Activated CD4-positive, alpha-beta T cell treated with anti-CD3 and anti-CD28 coated beads, Interleukin-2, amount 10 ng/mL, durations not matched to agents 24 days and 14 days (primary cell): ENCODE results near the gene GFAP. TPM values are rescaled to one million over a fixed set of nuclear protein-coding genes. Genes with fewer than 3 reads are reported as not detected.
"Not testable (repeated sequence)": the region's sequence is repeated elsewhere in the genome, so short reads cannot be mapped to it uniquely, and the experiment has no call there.

ENCODE experiments used
- DNase-seq: peaks from one replicate; pipeline ENCODE4 v3.0.0; 2022
- H3K27ac Mint-ChIP-seq: one replicate; pipeline ENCODE4 v1.8.0; 2022; ENCODE audit warnings: mild to moderate bottlenecking, mixed read lengths
- H3K27me3 Mint-ChIP-seq: one replicate; pipeline ENCODE4 v1.8.0; 2022; ENCODE audit warnings: mixed read lengths
- H3K36me3 Mint-ChIP-seq: one replicate; pipeline ENCODE4 v1.8.0; 2022; ENCODE audit warnings: low read depth, mild to moderate bottlenecking, mixed read lengths
- H3K4me1 Mint-ChIP-seq: one replicate; pipeline ENCODE4 v1.8.0; 2021; ENCODE audit warnings: mixed read lengths
- H3K4me3 Mint-ChIP-seq: one replicate; pipeline ENCODE4 v1.8.0; 2022; ENCODE audit warnings: mild to moderate bottlenecking, moderate library complexity, mixed read lengths
- H3K9me3 Mint-ChIP-seq: one replicate; pipeline ENCODE4 v1.8.0; 2021; ENCODE audit warnings: mixed read lengths
- intact Hi-C: fragments of 100-400 bp; cut with micrococcal nuclease; formaldehyde crosslinking; loops from one replicate; pipeline ENCODE4 v1.15.1; 2023
- total RNA-seq: library from RNA; stranded (reverse); gene quantifications from 2 replicates; pipeline ENCODE4 v1.2.3, GENCODE V29; 2022

The GFAP gene
- not detected in 2 replicates for total RNA-seq

DNA sequence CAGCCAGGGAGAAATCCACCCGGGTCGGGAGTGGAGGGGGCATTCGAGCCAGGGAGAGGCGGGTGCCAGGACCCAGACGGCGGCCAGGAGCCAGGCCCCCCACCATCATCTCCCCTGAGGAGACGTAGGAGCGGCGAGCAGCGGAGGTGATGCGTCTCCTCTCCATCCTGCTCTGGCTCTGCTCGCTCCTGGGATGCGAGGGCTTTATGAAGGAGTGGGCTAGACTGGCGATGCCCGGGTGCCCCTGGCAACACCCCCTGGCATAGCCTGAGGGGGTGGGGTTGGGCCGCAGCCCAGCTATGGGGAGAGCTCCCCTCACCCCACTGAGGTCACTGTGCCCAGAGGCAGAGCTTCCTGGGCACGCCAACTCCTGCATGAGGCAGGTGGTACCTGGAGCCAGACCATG, at the start of gene GFAP:
Gene GFAP, minus strand, starts transcription at position 180 of the 406 bp plus-strand sequence. Its CDS starts 14 bp downstream, at position 166.
- H3K9me3 Mint-ChIP-seq, result no peaks in the 10 kb centered on the region
- intact Hi-C loops, result no loop called here

GRCh38 chr17:44961921-44962350, 46.6 kb upstream of the GFAP start:
- no peak for DNase-seq
- Mint-ChIP-seq H3K27ac (no peak overlapping the region), H3K36me3 (no peaks in the 10 kb centered on the region), H3K4me1 (peaks cover 9% of the 10 kb centered on the region), H3K9me3 (no peaks in the 10 kb centered on the region), H3K27me3 (peaks cover 65% of the 10 kb centered on the region), H3K4me3 (no peak overlapping the region)
- intact Hi-C loops, result no loop called here

More for the DNA sequence above, at the start of gene GFAP:
- no peak within 1 kb of the TSS for H3K4me3 Mint-ChIP-seq
- peaks cover 9% of the 10 kb centered on the region for H3K4me1 Mint-ChIP-seq
- no peak for DNase-seq
- H3K27me3 Mint-ChIP-seq, result peaks cover 41% of the 10 kb centered on the region
- H3K27ac Mint-ChIP-seq, result no peak within 1 kb of the TSS
- H3K36me3 Mint-ChIP-seq, result no peaks in the 10 kb centered on the region

DNA sequence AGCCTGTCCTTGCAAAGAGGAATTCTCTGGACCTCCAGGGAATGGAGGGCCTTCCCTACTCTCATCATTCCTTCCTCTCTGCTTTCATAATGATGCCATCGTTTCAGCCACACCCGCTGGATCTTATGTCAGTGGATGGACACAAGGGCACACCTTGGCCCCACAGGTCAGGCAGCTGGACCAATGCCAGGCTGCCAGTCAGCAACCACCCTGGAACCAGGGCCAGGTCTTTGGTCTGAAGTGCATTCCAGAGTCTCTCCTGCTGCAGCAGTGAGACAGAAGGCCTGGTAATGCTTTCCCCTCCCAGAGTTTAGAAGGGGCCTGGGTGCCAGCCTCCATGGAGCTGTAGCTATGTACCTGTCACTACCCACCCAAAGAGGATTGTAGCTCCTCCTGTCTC, 45.4 kb upstream of the GFAP start:
- intact Hi-C loops, result no loop called here
- no peak overlapping the region for H3K27ac Mint-ChIP-seq

DNA sequence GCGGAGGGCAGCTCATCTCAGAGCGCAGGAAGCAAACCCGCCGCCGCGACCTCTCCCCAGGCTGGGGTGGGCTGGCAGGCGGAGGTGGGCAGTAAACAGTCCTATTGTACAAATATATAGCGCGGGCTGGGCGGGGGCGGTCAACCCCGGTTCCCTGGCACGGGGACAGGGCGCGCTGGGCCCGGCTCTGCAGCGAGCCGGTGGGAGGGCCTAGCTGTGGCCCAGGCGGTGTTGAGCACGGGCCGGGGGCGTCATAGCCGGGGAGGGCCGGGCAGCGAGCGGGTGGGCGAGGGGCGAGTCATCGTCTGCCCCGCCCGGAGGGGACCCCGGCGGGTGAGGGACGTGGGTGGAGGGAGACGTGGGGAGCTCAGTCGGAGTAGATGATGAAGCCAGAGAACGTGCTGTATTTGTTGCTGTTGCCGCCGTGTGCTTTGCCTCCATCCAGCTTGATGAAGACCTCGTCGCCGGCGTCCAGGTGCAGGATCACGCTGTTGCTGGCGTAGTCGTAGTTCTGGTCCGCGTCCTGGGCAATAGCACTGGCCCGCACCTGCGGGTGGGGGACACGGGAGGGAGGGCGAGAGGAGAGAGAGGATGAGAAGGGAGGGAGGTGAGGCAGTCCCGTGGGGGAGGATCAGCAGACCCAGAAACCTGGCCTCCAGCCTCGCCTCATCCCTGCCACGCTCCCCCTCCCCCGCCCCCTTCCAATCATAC, 44.7 kb upstream of the GFAP start:
- Mint-ChIP-seq H3K36me3 (no peaks in the 10 kb centered on the region), H3K27me3 (peaks cover 66% of the 10 kb centered on the region), H3K27ac (no peak overlapping the region), H3K4me1 (peaks cover 4% of the 10 kb centered on the region), H3K9me3 (no peaks in the 10 kb centered on the region), H3K4me3 (peak overlapping the region; percentile 41)
- DNase-seq, result peak; percentile 53
- intact Hi-C loops, result no loop called here

More for the DNA sequence above, 45.4 kb upstream of the GFAP start:
- DNase-seq, result no peak
- Mint-ChIP-seq H3K9me3 (no peaks in the 10 kb centered on the region), H3K36me3 (no peaks in the 10 kb centered on the region), H3K4me1 (peaks cover 4% of the 10 kb centered on the region), H3K27me3 (peaks cover 65% of the 10 kb centered on the region), H3K4me3 (no peak overlapping the region)

GRCh38 chr17:44956998-44957981, 42.0 kb upstream of the GFAP start:
- peaks cover 4% of the 10 kb centered on the region for H3K4me1 Mint-ChIP-seq
- no peak overlapping the region for H3K4me3 Mint-ChIP-seq
- H3K27ac Mint-ChIP-seq, result no peak overlapping the region
- no peaks in the 10 kb centered on the region for H3K36me3 Mint-ChIP-seq
- intact Hi-C loops, result no loop called here
- peaks cover 48% of the 10 kb centered on the region for H3K27me3 Mint-ChIP-seq
- DNase-seq, result no peak
- H3K9me3 Mint-ChIP-seq, result no peaks in the 10 kb centered on the region

DNA sequence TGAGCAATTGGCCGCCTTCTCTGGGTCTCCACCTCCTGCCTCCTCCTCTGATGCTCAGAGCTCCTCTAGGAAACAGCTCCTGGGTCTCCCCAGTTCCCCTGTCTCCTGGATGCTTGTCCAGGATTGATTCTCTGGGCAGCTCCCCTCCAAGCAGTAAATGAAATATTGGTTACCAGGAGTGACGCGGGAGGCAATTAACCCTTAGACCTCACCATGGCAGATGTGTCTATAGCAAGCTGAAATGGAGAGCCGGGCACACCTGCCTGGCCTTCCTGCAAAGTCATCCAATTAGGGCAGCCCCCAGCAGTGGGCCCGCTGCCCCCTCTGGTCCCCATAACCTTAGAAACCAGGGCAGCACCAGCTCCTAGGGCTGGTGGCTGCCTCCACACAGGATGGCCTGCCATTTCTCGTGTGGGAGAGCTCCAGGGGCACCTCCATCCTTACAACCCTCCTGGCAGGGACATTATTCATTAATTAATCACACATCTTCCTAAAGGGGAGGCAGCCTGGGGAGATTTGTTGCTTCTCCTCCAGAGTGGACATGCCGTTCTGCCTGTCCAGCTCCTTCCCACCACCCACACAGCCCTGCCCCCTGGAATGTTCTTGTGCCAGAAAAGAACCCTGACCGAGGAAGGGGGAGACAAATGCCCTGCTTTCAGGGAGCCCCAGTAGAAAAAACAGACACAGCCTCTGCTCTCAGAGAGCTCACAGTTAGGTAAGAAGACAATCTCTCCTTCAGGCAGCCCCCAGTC, 40.5 kb upstream of the GFAP start:
- no peak for DNase-seq
- peaks cover 4% of the 10 kb centered on the region for H3K4me1 Mint-ChIP-seq
- H3K27ac Mint-ChIP-seq, result no peak overlapping the region
- H3K9me3 Mint-ChIP-seq, result no peaks in the 10 kb centered on the region
- intact Hi-C loops, result no loop called here
- H3K27me3 Mint-ChIP-seq, result peaks cover 44% of the 10 kb centered on the region
- H3K4me3 Mint-ChIP-seq, result no peak overlapping the region
- H3K36me3 Mint-ChIP-seq, result no peaks in the 10 kb centered on the region

DNA sequence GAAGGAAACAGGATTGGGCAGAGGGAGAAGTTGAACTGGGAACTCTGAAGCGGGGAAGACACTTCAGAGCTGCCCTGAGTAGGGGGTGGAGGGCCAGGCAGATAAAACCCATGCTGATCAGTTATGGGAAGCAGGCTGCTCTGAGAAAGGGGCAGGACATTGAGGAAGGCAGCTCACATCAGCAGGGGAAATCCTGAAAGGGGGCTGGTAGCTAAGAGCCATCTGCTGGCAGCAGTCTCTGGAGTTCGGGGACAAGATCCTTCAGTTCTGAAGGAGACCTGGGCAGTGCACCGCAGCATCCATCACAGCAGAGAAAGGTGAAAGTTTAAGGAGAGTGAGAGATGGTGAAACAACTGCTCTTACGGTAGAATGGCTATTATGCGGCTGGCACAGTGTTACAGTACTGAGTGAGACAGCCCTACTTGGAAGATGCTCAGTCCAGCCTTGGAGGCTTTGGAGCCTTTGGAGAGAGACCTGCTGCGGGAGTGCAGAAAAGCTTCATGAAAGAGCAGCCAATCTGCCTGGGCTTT, 37.7 kb upstream of the GFAP start:
- H3K4me1 Mint-ChIP-seq, result no peaks in the 10 kb centered on the region
- no peak overlapping the region for H3K27ac Mint-ChIP-seq
- no peaks in the 10 kb centered on the region for H3K9me3 Mint-ChIP-seq
- no peak for DNase-seq
- no peak overlapping the region for H3K4me3 Mint-ChIP-seq
- intact Hi-C loops, result no loop called here
- no peaks in the 10 kb centered on the region for H3K36me3 Mint-ChIP-seq
- H3K27me3 Mint-ChIP-seq, result peaks cover 29% of the 10 kb centered on the region

- intact Hi-C loops, result no loop called here
- no peaks in the 10 kb centered on the region for H3K9me3 Mint-ChIP-seq
- H3K4me1 Mint-ChIP-seq, result peaks cover 23% of the 10 kb centered on the region
- peaks cover 14% of the 10 kb centered on the region for H3K36me3 Mint-ChIP-seq
- peak overlapping the region; percentile 95 for H3K27ac Mint-ChIP-seq
- no peaks in the 10 kb centered on the region for H3K27me3 Mint-ChIP-seq
- peak overlapping the region; percentile 95 for H3K4me3 Mint-ChIP-seq
- DNase-seq, result no peak
Measured at GRCh38 chr17:44948315-44948795, 33.1 kb upstream of the GFAP start.

GRCh38 chr17:44947461-44948314, 32.4 kb upstream of the GFAP start, which contains the start of gene KIF18B:
Gene KIF18B, minus strand, starts transcription at chr17:44947773. Its CDS starts 11,429 bp downstream, at chr17:44936344.
- Mint-ChIP-seq H3K9me3 (no peaks in the 10 kb centered on the region), H3K36me3 (peaks cover 14% of the 10 kb centered on the region), H3K27ac (peak within 1 kb of the TSS; percentile 95), H3K4me3 (peak within 1 kb of the TSS; percentile 95), H3K4me1 (peaks cover 26% of the 10 kb centered on the region), H3K27me3 (no peaks in the 10 kb centered on the region)
- intact Hi-C loops, result loop anchor here (1.0 to 2.0 kb wide), 4 partner anchors 21 to 103 kb away; partner anchors contain the start of genes C1QL1, DCAKD and EFTUD2
- peak; percentile 98 for DNase-seq

DNA sequence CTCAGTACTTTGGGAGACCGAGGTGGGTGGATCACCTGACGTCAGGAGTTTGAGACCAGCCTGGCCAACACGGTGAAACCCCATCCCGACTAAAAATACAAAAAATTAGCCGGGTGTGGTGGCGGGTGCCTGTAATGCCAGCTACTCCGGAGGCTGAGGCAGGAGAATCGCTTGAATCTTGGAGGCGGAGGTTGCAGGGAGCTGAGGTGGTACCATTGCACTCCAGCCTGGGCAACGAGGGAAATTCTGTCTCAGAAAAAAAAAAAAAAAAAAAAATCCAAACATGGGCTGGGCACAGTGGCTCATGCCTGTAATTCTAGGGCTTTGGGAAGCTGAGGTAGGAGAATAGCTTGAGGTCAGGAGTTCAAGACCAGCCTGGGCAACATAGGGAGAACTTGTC, 30.4 kb upstream of the GFAP start:
- peaks cover 39% of the 10 kb centered on the region for H3K4me1 Mint-ChIP-seq
- H3K27me3 Mint-ChIP-seq, DNase-seq, H3K9me3 Mint-ChIP-seq, H3K27ac Mint-ChIP-seq: not testable (repeated sequence)
- peak overlapping the region; percentile 51 for H3K4me3 Mint-ChIP-seq
- H3K36me3 Mint-ChIP-seq, result peaks cover 23% of the 10 kb centered on the region
- intact Hi-C loops, result loop anchor here (2.0 kb wide), 2 partner anchors 47 to 105 kb away; partner anchors contain the start of genes DCAKD and EFTUD2

GRCh38 chr17:44942456-44942855, 27.2 kb upstream of the GFAP start:
- peak overlapping the region; percentile 83 for H3K27ac Mint-ChIP-seq

DNA sequence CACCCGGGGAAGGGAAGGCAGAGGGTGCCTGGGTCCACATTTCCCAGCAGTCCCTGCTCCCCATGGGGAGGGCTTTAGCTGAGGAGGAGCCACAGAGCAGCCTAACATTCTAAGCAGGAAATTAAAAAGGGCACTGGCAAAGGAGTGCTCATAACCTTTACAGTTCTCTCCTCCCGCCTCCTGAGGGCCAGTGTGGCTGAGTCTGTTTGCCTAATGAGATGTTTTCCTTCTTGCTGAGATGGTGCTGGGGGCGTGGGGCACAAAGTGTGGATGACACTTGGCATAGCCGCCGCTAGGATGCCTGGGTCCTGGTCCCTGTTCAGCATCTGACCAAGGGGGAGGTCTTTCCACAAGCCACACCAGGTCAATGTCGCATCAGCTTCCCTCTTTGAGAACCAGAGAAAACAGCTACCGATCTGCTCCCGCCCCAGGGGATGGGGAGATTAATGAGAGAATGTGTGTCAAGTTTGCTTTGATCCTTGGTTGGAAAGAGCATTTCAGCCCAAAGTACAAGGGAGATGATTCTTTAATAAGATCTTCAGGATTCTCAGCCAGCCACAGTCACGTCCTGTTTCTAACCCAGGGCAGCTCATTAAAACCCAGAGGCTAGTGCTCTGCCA, 26.5 kb upstream of the GFAP start:
- Mint-ChIP-seq H3K9me3 (no peaks in the 10 kb centered on the region), H3K27me3 (no peaks in the 10 kb centered on the region), H3K4me1 (peaks cover 49% of the 10 kb centered on the region), H3K27ac (peak overlapping the region; percentile 83), H3K4me3 (peak overlapping the region; percentile 46), H3K36me3 (peaks cover 37% of the 10 kb centered on the region)
- DNase-seq, result peak; percentile 65
- intact Hi-C loops, result no loop called here

More at GRCh38 chr17:44942456-44942855, 27.2 kb upstream of the GFAP start:
- Mint-ChIP-seq H3K9me3 (no peaks in the 10 kb centered on the region), H3K4me3 (no peak overlapping the region), H3K27me3 (no peaks in the 10 kb centered on the region), H3K36me3 (peaks cover 35% of the 10 kb centered on the region), H3K4me1 (peaks cover 46% of the 10 kb centered on the region)
- intact Hi-C loops, result no loop called here
- no peak for DNase-seq
